ENCODE measurements around the gene NPB. TPM values are rescaled to one million over a fixed set of nuclear protein-coding genes. Genes with fewer than 3 reads are reported as not detected.

Gene NPB
- total and polyA plus RNA-seq, 4 donors = 0.15 to 0.92 (median 0.55) TPM

DNA sequence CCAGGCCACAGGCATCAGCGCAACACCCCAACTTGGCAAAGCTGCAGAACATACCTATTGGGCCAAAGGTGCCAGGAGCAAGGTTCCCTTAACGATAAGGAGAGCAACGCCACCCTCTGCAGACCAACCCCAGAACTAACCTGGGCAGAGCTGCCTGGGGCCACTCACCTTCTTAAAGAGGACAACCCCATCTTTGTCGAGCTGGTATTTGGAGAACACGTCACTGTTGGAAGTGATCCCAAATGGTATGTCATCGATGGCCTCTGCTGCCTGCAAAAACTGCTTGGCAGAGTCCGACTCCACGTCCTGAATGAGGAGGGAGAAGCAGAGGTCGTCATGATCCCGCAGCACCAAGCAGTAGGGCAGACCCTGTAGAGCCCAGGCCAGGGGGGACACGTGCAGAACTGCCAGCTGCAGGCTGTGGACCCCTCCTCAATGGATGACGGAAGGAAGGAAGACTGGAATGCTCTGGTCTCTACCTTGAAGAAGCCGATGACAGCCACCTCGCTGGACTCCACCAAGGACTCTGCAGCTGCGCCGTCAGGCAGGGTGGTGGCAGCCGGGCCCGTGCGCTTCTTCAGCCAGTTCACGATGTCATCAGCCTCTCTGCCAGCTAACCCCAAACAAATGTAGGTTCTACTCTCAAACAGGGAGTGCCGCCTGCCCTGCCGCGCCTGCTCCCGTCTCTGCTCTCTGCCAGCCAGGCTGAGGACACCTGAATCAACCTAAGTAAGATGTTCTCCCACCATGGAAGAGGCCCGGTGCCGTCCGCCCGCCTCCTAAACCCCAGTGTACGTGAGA is 46.9 kb upstream of the NPB start (continued):
- TF ChIP-seq, protein P1, sequence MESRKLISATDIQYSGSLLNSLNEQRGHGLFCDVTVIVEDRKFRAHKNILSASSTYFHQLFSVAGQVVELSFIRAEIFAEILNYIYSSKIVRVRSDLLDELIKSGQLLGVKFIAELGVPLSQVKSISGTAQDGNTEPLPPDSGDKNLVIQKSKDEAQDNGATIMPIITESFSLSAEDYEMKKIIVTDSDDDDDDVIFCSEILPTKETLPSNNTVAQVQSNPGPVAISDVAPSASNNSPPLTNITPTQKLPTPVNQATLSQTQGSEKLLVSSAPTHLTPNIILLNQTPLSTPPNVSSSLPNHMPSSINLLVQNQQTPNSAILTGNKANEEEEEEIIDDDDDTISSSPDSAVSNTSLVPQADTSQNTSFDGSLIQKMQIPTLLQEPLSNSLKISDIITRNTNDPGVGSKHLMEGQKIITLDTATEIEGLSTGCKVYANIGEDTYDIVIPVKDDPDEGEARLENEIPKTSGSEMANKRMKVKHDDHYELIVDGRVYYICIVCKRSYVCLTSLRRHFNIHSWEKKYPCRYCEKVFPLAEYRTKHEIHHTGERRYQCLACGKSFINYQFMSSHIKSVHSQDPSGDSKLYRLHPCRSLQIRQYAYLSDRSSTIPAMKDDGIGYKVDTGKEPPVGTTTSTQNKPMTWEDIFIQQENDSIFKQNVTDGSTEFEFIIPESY (IDR thresholded peaks at IDR 0.05) = no peak

- WGBS = 62% methylated on average over 30 of the region's 30 CpGs
- Histone ChIP-seq H3K9me3 (ENCODE audit: control insufficient read depth in 4 of 4, low read length in 3 of 4) (no peaks in the 10 kb centered on the region), H3K4me1 (ENCODE audit: control insufficient read depth in 4 of 4, insufficient read depth in 4 of 4, low read length in 3 of 4) (peaks cover 4 to 48% (median 41%) of the 10 kb centered on the region in 4 donors), H3K36me3 (ENCODE audit: control insufficient read depth in 4 of 4, insufficient read depth in 3 of 4, low read depth in 1 of 4, low read length in 3 of 4) (peaks cover 15 to 26% (median 17%) of the 10 kb centered on the region in 4 donors), H3K4me3 (ENCODE audit: low read depth in 1 of 3, low read length in 3 of 3) (peak overlapping the region; percentile 94), H3K27ac (ENCODE audit: low read depth in 1 of 2, low read length in 2 of 2) (peak overlapping the region; percentile 17 to 84), H3K9ac (ENCODE audit: low read depth in 1 of 2, low read length in 2 of 2) (peak overlapping the region in 1 of 2 donors; percentile 42), H3K27me3 (ENCODE audit: control insufficient read depth in 4 of 4, insufficient read depth in 4 of 4, low read length in 3 of 4) (no peaks in the 10 kb centered on the region)
- DNase-seq (ENCODE audit: low spot score) = no peak
- TF ChIP-seq, protein P1 (IDR thresholded peaks at IDR 0.05) = no peak
- TF ChIP-seq FOXA1 (IDR thresholded peaks at IDR 0.05) (no peak), GABPA (IDR thresholded peaks at IDR 0.05 in 1 of 2, conservative IDR thresholded peaks at IDR 0.05 in 1 of 2) (no peak), REST (IDR thresholded peaks at IDR 0.05) (no peak), EGR1 (IDR thresholded peaks at IDR 0.05; ENCODE audit: low read depth in 2 of 2) (no peak), HNF4G (IDR thresholded peaks at IDR 0.05) (no peak), NR2F2 (IDR thresholded peaks at IDR 0.05) (no peak), TAF1 (conservative IDR thresholded peaks at IDR 0.05) (no peak), HNF4A (conservative IDR thresholded peaks at IDR 0.05) (no peak), FOXA2 (IDR thresholded peaks at IDR 0.05) (no peak), RAD21 (IDR thresholded peaks at IDR 0.05) (no peak), YY1 (IDR thresholded peaks at IDR 0.05) (no peak), RXRA (IDR thresholded peaks at IDR 0.05) (no peak), JUND (IDR thresholded peaks at IDR 0.05) (no peak), SP1 (IDR thresholded peaks at IDR 0.05) (no peak)
- TF ChIP-seq, protein P2, sequence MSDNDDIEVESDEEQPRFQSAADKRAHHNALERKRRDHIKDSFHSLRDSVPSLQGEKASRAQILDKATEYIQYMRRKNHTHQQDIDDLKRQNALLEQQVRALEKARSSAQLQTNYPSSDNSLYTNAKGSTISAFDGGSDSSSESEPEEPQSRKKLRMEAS (IDR thresholded peaks at IDR 0.05) = no peak
- TF ChIP-seq, protein P3, sequence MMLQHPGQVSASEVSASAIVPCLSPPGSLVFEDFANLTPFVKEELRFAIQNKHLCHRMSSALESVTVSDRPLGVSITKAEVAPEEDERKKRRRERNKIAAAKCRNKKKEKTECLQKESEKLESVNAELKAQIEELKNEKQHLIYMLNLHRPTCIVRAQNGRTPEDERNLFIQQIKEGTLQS (IDR thresholded peaks at IDR 0.05) = no peak
- TF ChIP-seq, protein P4, sequence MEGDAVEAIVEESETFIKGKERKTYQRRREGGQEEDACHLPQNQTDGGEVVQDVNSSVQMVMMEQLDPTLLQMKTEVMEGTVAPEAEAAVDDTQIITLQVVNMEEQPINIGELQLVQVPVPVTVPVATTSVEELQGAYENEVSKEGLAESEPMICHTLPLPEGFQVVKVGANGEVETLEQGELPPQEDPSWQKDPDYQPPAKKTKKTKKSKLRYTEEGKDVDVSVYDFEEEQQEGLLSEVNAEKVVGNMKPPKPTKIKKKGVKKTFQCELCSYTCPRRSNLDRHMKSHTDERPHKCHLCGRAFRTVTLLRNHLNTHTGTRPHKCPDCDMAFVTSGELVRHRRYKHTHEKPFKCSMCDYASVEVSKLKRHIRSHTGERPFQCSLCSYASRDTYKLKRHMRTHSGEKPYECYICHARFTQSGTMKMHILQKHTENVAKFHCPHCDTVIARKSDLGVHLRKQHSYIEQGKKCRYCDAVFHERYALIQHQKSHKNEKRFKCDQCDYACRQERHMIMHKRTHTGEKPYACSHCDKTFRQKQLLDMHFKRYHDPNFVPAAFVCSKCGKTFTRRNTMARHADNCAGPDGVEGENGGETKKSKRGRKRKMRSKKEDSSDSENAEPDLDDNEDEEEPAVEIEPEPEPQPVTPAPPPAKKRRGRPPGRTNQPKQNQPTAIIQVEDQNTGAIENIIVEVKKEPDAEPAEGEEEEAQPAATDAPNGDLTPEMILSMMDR (IDR thresholded peaks at IDR 0.05; ENCODE audit: low read depth, low read length, missing input control) = no peak
Measured at GRCh38 chr17:81858170-81858966, 43.7 kb upstream of the NPB start.

Measured in liver (tissue), 9 donors.